ENCODE measurements around the gene DAB2IP. TPM values are rescaled to one million over a fixed set of nuclear protein-coding genes. Genes with fewer than 3 reads are reported as not detected.

The DAB2IP gene
- total RNA-seq, 1 experiment from 2014 or later, result 17.0 TPM

DNA sequence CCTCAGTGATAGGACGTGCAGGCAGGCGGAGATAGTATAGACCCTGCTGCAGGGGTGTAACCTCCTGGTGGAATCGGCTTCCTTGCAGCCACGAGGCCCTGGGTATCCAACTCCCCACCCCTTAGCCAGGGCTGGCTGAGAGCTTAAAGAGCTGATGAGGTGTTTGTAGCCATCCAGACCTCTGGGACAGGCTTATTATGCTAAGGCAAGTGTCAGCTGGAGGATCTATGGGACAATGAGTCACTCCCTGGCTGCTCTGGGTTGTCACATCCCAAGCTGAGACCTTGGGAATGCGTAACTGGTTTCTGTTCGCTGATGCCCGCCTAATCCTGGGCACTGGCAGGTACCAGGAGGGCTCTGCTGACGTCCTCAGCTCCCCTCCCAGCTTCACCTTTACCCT, 38.9 kb downstream of the DAB2IP start:
- CTCF ChIA-PET, result interaction anchor here (0.6 to 2.4 kb wide), 9 partner anchors 8 to 305 kb away, joined by 3 to 11 read pairs (median 4); no protein-coding TSS in a partner anchor
- BruUV-seq (replicated peaks), result no TSS peak
- no peaks in the 10 kb centered on the region for H3K36me3 Mint-ChIP-seq (ENCODE audit: insufficient read depth, unreplicated experiment)
- peaks cover 14% of the 10 kb centered on the region for H3K4me1 Mint-ChIP-seq (ENCODE audit: insufficient read depth, unreplicated experiment)
- H3K27ac Mint-ChIP-seq (ENCODE audit: low read depth, unreplicated experiment), result no peak overlapping the region
- TF ChIP-seq, protein P1, sequence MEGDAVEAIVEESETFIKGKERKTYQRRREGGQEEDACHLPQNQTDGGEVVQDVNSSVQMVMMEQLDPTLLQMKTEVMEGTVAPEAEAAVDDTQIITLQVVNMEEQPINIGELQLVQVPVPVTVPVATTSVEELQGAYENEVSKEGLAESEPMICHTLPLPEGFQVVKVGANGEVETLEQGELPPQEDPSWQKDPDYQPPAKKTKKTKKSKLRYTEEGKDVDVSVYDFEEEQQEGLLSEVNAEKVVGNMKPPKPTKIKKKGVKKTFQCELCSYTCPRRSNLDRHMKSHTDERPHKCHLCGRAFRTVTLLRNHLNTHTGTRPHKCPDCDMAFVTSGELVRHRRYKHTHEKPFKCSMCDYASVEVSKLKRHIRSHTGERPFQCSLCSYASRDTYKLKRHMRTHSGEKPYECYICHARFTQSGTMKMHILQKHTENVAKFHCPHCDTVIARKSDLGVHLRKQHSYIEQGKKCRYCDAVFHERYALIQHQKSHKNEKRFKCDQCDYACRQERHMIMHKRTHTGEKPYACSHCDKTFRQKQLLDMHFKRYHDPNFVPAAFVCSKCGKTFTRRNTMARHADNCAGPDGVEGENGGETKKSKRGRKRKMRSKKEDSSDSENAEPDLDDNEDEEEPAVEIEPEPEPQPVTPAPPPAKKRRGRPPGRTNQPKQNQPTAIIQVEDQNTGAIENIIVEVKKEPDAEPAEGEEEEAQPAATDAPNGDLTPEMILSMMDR (IDR thresholded peaks at IDR 0.05; ENCODE audit: unreplicated experiment), result no peak
- H3K27me3 Mint-ChIP-seq (ENCODE audit: insufficient read depth, unreplicated experiment), result no peaks in the 10 kb centered on the region
- POLR2A ChIA-PET, result interaction anchor here (0.9 kb wide), 1 partner anchor 31 kb away, joined by 3 read pairs; no protein-coding TSS in a partner anchor
- DNase-seq (ENCODE audit: unreplicated experiment), result no peak
- intact Hi-C loops (cut with micrococcal nuclease), result no loop called here
- H3K4me3 Mint-ChIP-seq (ENCODE audit: unreplicated experiment), result no peak overlapping the region
- no peaks in the 10 kb centered on the region for H3K9me3 Mint-ChIP-seq (ENCODE audit: unreplicated experiment)

GRCh38 chr9:121690766-121691165, 39.3 kb downstream of the DAB2IP start:
- TF ChIP-seq, protein P1 (IDR thresholded peaks at IDR 0.05; ENCODE audit: unreplicated experiment), result no peak
- Mint-ChIP-seq H3K4me1 (ENCODE audit: insufficient read depth, unreplicated experiment) (peaks cover 14% of the 10 kb centered on the region), H3K36me3 (ENCODE audit: insufficient read depth, unreplicated experiment) (no peaks in the 10 kb centered on the region), H3K9me3 (ENCODE audit: unreplicated experiment) (no peaks in the 10 kb centered on the region), H3K27ac (ENCODE audit: low read depth, unreplicated experiment) (no peak overlapping the region), H3K27me3 (ENCODE audit: insufficient read depth, unreplicated experiment) (no peaks in the 10 kb centered on the region), H3K4me3 (ENCODE audit: unreplicated experiment) (no peak overlapping the region)
- POLR2A ChIA-PET, result no interaction called here
- CTCF ChIA-PET, result interaction anchor here (0.6 to 2.4 kb wide), 7 partner anchors 7 to 305 kb away, joined by 3 to 11 read pairs (median 3); no protein-coding TSS in a partner anchor
- intact Hi-C loops (cut with micrococcal nuclease), result no loop called here
- DNase-seq (ENCODE audit: unreplicated experiment), result no peak
- BruUV-seq (replicated peaks), result no TSS peak

- intact Hi-C loops (cut with micrococcal nuclease), result no loop called here
- no peak overlapping the region for H3K4me3 Mint-ChIP-seq (ENCODE audit: unreplicated experiment)
- no peaks in the 10 kb centered on the region for H3K36me3 Mint-ChIP-seq (ENCODE audit: insufficient read depth, unreplicated experiment)
- no peak for DNase-seq (ENCODE audit: unreplicated experiment)
- ChIA-PET POLR2A (interaction anchor here (1.2 kb wide), 1 partner anchor 11 kb away, joined by 3 read pairs; no protein-coding TSS in a partner anchor), CTCF (interaction anchor here (0.6 to 1.7 kb wide), 9 partner anchors 8 to 411 kb away, joined by 3 to 6 read pairs (median 3); no protein-coding TSS in a partner anchor)
- no peaks in the 10 kb centered on the region for H3K27me3 Mint-ChIP-seq (ENCODE audit: insufficient read depth, unreplicated experiment)
- H3K27ac Mint-ChIP-seq (ENCODE audit: low read depth, unreplicated experiment), result peak overlapping the region; percentile 33
- no peaks in the 10 kb centered on the region for H3K9me3 Mint-ChIP-seq (ENCODE audit: unreplicated experiment)
- no TSS peak for BruUV-seq (replicated peaks)
- peaks cover 14% of the 10 kb centered on the region for H3K4me1 Mint-ChIP-seq (ENCODE audit: insufficient read depth, unreplicated experiment)
- TF ChIP-seq, protein P1 (IDR thresholded peaks at IDR 0.05; ENCODE audit: unreplicated experiment), result no peak
These were observed 40.5 kb downstream of the DAB2IP start for GRCh38 chr9:121691890-121692289.

GRCh38 chr9:121692606-121693387, 41.4 kb downstream of the DAB2IP start:
- intact Hi-C loops (cut with micrococcal nuclease), result no loop called here
- Mint-ChIP-seq H3K27me3 (ENCODE audit: insufficient read depth, unreplicated experiment) (no peaks in the 10 kb centered on the region), H3K27ac (ENCODE audit: low read depth, unreplicated experiment) (peak overlapping the region; percentile 33), H3K9me3 (ENCODE audit: unreplicated experiment) (no peaks in the 10 kb centered on the region), H3K4me3 (ENCODE audit: unreplicated experiment) (no peak overlapping the region), H3K36me3 (ENCODE audit: insufficient read depth, unreplicated experiment) (no peaks in the 10 kb centered on the region), H3K4me1 (ENCODE audit: insufficient read depth, unreplicated experiment) (peaks cover 14% of the 10 kb centered on the region)
- no TSS peak for BruUV-seq (replicated peaks)
- ChIA-PET CTCF (interaction anchor here (0.6 to 1.7 kb wide), 7 partner anchors 7 to 297 kb away, joined by 3 to 6 read pairs (median 3); no protein-coding TSS in a partner anchor), POLR2A (interaction anchor here (1.2 kb wide), 1 partner anchor 12 kb away, joined by 3 read pairs; no protein-coding TSS in a partner anchor)
- TF ChIP-seq, protein P1 (IDR thresholded peaks at IDR 0.05; ENCODE audit: unreplicated experiment), result no peak
- peak; percentile 31 for DNase-seq (ENCODE audit: unreplicated experiment)
